Inflammatory macrophage (primary cell): Measurements from ENCODE around the gene NBPF9.
"Not testable (repeated sequence)": the region's sequence is repeated elsewhere in the genome, so short reads cannot be mapped to it uniquely, and the experiment has no call there.

Experiments used
- DNase-seq, 2 donors: peaks; one replicate each; pipeline ENCODE4 v3.0.0-alpha.2; 2020 to 2022

Gene NBPF9

DNA sequence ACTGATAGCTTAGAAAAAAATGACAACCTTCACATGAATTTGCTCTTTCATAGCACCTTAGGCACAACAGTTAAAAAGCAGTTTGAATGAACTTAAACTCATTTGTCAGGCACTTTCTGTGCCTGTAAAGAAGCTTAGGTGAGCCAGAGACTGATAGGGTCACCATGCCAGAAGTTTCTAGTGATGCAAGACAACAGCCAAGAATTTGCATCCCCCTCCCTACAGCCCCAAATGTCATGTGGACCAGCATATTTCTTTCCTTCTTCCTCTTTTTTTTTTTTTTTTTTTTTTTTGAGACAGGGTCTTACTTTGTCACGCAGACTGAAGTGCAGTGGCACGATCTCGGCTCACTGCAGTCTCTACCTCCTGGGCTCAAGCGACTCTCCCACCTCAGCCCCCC lies 89.8 kb downstream of the NBPF9 start:
- DNase-seq = not testable (repeated sequence)

DNA sequence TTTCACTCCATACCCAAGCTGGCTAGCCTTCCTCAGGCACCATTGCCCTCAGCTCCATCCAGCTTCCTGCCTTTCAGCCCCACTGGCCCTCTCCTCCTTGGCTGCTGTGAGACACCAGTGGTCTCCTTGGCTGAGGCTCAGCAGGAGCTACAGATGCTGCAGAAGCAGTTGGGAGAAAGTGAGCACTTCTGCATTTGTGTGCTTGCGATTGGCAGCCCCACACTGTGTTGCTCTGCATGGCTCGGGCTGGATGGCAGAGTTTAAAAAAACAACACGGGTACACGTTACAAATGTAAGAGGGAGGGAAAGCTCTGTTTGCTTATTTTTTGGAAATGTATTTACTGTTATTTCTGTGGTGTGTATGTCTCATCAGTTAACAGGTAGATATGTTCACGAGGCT lies 90.8 kb downstream of the NBPF9 start:
- DNase-seq = not testable (repeated sequence)

DNA sequence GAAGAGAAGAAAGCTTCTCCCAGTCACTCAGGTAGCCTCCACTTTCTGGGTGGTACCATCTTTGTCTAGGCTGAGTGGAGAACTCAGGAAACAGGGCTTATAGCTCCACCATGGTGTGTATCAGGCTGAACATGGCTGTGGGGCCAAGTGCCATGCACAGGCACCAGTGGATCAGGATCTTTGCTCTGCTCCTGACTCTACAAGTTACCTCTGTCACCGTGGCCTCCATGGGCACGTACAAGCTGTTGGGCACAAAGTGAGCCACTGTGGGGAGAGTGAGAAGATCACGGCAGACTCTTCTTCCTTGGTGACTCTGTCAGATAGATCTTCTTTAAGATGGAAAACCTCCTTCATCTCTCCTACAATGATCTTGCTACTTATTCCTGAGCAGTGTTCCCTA lies 93.6 kb downstream of the NBPF9 start:
- DNase-seq = not testable (repeated sequence)

DNA sequence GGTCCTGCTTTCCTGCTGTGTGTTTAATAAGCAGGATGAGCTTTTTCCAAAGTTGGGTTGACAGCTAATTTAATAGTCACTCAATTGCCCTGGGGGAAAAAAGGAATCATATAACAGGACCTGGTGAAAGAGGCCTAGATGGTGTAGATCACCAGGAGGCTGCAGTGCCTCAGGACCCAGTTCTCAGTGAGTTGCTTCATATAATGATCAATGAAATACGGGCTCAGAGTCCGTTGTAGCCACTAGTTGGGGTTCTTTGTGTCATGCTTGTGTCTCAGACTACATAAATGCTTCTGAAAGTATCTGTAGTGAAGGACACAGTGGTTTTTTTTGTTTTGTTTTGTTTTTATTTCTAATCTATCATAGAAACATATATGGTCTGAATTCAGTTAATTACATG lies 94.6 kb downstream of the NBPF9 start:
- DNase-seq = not testable (repeated sequence)

DNA sequence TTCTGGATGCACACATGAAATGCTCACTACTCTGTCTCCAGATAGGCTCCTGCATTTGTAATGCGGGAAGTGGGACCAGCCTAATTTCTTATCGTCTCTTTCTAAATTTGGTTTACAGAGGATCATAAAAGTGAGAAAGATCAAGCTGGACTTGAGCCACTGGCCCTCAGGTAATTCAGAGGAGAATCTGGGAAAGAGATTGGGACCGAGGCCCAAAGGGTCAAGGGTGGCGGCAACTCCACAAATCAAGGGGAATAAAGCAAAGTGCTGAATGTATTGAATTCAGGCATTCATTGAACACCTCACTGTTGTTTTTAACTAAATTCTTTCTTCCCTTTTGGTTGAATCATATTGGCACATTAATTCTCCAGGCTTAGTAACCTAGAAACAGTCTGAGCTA lies 95.0 kb downstream of the NBPF9 start:
- not testable (repeated sequence) for DNase-seq
